Activated CD8-positive, alpha-beta memory T cell treated with anti-CD3 and anti-CD28 coated beads for 36 hours (primary cell): ENCODE data around the gene GLP1R. TPM values are rescaled to one million over a fixed set of nuclear protein-coding genes. Genes with fewer than 3 reads are reported as not detected.

Experiments used
- CTCF ChIA-PET: fragments of 350-600 bp; sonication (Branson Sonifier 250); formaldehyde crosslinking; loops from one replicate; lab custom pipeline; 2021; ENCODE audit warnings: antibody characterized with exemption; lab: Charles Lee
- POLR2A ChIA-PET: fragments of 350-600 bp; sonication (Branson Sonifier 250); formaldehyde crosslinking; loops from one replicate; lab custom pipeline; 2021; ENCODE audit warnings: antibody characterized with exemption; lab: Charles Lee
- total RNA-seq, 2 experiments: library from RNA; stranded (reverse); gene quantifications; one replicate each; pipeline ENCODE4 v1.2.3, GENCODE V29; 2021

GLP1R gene
- total RNA-seq, 2 experiments from 2014 or later: 0.15 TPM; not detected in 1

DNA sequence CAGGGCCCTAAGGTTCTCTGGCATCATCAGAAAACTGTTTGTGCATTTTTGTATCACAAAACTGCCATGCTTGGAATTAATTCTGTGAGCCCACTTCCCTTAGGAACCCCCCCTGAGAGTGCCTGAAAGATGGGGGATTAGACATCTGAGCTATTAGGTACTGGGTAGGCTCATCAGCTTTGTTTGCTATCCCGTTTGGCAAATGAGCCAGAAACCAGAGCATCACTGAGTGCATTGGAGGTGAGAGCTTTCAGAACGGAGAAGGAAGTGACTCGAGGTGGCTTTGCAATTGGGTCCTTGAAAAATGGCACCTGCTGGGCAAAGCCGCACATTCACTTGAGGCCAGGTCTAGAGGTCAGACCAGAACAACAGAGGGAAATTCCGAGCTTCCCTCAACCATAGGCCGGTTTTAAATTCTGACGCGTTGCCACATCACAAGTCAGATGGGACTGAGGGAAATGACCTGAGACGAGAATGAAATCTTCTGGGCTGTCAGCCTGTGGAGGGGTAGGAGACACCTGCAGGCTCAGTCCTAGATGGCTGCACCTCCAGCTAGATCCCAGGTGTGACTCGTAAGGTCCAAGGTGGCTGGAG lies 8.4 kb upstream of the GLP1R start:
- ChIA-PET CTCF (no interaction called here), POLR2A (no interaction called here)

DNA sequence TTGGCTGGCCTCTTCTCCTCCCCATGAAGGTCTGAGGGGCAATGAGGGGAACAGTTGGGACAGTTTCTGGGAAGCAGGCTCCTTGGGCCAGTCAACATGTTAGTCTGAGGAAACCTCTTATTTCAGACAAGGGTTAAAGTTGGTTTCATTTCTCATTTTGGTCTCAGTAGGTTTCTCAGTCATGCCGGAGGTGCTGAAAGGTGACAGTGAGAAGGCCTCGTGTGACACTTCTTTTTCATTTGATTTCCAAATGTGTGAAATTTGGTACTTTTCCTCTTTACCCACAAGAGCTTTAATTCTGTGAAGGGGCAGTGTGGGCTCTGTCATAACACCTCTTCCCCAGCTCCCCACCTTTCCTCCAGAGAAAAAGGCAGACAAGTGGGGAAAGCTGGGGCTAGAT lies 7.5 kb upstream of the GLP1R start:
- ChIA-PET CTCF (interaction anchor here (0.5 kb wide), 1 partner anchor 193 kb away, joined by 4 read pairs; no protein-coding TSS in a partner anchor), POLR2A (no interaction called here)

DNA sequence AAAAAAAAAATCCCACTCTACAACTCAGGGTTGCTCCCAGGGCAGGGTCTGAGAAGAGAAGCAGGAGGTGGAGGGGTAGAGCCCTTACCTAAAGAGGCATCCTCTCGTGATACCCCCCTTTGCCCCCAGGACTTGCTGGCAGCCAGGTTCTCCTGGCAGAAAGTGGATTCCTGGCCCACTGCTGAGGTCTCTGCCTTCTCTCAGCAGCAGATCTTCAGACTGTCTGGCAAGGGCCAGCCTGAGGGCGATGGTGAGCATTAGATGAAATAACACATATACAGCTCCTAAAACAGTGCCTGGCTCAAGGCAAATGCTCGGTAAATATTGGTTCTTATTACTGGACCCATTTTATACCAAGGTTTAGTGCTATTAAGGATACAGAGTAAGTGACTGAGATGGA lies 4.8 kb upstream of the GLP1R start:
- CTCF ChIA-PET: no interaction called here

DNA sequence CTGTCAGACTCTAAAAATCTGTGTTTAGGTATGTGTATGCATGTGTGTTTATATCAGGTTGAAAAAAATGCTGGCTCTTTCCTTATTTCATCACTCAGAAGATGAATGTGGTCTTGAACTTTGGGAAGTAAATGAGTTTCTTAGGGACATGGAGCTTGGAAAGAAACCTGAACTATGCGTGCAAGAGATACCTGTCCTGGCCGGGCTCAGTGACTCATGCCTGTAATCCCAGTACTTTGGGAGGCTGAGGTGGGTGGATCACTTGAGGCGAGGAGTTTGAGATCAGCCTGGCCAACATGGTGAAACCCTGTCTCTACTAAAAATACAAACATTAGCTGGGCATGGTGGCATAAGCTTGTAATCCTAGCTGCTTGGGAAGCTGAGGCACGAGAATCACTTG lies 4.4 kb upstream of the GLP1R start:
- POLR2A ChIA-PET: no interaction called here
- CTCF ChIA-PET: no interaction called here

More for the DNA sequence above, 4.8 kb upstream of the GLP1R start:
- POLR2A ChIA-PET: no interaction called here

DNA sequence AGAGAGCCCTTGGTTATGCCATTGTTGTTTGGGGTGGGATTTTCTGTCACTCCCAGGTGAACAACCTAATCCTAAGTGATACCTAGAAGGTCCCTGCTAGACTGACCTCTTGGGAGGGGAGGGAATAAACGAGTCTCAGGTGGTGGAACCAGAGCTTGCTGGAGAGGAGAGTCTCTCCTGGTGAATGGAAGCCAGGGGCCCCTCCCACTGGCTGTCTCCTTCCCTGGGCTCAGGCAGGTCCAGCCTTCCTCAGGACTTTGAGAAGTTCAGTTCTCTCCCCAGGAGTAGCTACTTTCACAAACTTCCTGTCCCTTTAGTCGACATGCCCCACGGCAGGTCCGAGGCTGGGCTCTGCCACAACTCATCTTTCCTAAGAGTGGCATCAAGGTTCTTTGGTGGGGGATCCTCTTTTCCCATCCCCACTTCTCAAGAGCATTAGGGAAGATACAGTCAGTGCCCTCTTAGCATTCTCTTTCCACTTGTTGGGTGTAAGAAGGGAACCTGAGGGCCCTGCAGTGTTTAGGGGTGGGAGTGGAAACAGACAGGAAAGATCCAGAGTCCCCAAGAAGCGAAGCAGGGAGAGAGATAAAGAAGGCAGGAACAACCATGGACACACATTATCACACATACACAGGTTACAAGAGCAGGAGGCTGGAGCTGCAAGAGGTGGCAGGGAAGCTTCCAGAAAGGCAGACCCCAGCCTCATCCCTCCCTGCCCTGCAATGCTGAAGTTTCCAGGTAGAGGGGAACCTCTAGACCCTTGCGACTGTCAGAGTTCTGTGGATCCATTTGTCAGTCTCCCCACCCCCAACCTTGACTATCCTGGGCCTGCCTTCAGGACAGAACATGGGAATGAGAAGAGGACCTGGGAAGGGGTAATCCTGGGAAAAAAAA lies 900 bp upstream of the GLP1R start:
- POLR2A ChIA-PET: no interaction called here
- CTCF ChIA-PET: no interaction called here

DNA sequence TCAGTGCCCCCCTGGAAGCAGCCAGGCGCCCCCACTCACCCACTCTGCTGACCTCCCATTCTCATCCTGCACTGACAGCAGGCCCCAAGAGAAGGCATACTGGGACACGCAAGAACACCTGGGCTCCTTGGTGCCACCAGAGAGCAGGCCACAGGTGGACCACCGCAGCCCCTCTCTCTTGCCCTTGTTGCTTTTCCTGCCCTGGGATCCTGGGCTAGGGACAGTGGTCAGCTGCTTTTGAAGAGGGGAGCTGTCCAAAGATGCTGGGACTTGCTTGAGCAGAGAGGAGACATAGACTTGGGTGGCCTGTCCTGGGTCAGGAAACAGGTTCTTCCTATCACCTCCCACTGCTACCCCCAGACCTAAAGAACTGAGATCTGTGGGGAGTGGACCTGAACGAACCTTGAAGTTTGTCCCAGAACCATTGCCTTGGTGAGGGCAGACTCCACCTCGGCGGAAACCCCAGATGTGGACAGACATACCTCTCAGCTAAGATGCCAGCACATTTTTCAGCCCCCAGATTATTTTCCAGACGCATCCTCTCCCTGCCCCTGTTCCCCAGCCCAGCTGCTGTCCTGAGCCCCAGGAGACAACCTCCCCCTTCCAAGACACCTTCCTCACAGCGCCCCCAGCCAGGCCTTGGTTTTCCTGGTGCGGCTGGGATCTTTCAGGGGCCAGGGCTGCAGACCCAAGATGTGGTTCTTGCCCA lies 1.1 kb downstream of the GLP1R start:
- ChIA-PET CTCF (no interaction called here), POLR2A (no interaction called here)

DNA sequence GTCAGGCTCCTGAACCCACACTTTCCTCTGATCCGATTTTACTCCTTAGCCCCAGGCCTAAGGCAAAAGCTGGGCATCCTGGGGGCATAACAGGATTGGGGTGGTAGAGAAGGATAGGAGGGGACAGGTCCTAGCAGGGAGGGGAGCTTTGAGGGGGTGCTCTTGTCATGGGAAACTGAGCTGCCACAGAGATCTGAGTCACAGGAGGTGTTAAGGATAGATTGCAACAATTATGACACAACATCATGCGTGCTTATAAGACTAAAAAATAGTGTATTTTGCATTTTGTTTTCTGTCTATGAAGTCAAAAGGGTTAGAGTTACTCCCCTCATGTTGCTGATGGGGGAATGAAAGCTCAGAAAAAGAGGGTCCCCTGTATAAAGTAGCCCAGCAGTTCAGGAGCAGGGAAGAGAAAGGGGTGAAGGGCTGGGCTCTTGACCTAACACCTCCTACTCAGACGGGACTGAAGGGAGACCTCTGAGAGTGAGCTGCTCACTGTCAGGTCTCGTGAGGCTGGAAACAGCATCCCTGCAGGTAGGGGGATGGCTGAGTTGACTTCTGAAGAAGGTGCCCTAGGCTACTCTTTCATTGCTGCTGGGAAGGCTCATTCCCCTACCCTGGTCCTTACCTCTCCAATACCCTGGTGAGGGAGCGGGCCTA lies 2.0 kb downstream of the GLP1R start:
- ChIA-PET CTCF (no interaction called here), POLR2A (no interaction called here)

DNA sequence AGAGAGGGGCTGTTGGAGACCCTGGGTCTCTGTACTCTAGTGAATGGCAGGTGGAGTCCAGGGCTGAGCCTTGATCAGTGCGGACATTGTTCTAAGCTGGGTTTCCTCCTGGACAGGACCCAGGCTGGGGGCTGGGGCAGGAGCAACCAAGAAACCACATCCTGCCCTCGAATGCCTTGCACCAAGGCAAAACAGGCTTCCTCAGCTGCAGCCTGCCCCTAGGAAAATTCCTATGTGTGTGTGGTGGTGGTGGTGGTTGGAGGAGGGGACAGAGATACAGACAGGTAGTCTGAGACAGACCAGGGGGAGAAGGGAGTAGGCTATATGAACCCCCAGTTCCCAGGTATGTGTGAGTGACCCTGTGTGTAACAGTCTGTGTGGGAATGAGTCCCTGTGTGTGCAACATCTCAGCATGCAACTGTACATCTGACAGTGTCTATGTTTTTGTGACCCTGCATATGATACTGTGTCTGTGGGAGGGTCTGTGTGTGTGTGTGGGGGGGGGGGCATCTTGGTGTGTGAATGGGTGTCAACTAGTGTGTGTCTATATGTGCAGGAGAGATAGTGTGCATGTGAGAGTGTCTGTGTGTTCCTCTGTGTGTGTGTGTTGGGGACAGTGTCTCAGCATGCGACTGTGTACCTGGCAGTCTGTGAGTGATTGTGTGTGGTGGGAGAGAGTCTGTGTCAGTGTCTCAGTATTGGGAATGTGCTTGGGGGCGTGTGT lies 3.0 kb downstream of the GLP1R start:
- CTCF ChIA-PET: no interaction called here
- POLR2A ChIA-PET: no interaction called here

DNA sequence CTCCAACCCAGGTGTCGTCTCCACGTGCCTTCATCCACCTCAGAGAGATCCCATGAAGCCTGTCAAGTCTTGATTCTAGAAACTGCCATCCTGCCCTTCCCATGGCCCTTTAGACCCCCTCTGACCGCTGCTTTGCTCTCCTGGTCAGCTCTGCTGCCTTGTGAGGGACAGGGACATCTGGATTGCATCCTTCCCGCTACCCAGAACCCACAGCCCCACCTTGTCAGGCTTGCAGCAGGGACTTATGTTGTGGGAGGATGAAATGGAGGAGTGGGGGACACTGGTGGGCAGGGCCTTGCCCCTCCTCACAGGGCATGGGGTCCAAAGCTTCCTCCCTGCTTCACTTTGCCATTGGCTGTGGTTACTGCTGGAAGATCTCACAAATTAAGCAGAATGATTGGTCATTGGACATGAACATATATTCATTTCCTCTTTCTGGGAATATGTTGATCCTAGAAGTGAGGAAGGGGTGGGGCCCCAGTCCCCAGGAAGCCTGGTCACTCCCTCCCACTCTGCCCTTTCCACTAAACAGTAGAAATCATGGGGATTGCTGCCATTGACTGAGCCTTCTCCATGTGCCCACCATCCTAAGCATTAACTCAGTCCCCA lies 4.5 kb downstream of the GLP1R start:
- CTCF ChIA-PET: no interaction called here
- POLR2A ChIA-PET: no interaction called here

DNA sequence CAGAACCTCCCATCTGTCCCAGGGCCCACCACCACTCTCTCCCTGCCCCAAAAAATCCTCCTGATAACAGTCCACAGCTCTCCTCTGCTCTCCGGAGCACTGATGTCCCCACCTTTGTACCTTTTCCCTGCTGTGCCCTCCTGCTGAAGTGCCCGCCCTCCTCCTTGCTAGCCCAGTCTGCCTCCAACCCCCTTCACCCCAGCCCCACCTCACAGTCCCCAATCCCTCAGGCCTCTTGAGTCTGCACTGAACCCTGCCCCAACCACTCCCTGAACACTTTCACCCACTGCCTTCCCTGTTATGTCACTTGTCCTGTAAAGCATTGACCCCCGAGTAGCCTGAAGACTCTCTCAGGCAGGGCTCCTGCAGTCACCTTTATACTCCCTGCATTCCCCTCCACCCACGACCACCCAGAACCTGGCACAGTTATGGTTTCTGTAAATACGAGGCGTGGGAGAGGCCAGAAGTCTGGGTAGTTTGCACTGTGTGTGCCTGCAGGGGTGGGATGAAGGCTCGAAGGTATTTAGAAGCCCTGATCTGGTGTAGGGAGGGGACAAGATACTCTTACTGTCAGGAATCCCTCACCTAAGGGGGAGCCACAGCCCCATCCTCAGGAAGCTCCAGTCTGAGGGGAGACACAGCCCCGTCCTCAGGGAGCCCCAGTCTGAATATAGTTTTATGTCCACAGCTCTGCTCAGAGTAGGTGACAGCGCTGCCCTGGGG lies 5.4 kb downstream of the GLP1R start:
- POLR2A ChIA-PET: no interaction called here
- CTCF ChIA-PET: no interaction called here

DNA sequence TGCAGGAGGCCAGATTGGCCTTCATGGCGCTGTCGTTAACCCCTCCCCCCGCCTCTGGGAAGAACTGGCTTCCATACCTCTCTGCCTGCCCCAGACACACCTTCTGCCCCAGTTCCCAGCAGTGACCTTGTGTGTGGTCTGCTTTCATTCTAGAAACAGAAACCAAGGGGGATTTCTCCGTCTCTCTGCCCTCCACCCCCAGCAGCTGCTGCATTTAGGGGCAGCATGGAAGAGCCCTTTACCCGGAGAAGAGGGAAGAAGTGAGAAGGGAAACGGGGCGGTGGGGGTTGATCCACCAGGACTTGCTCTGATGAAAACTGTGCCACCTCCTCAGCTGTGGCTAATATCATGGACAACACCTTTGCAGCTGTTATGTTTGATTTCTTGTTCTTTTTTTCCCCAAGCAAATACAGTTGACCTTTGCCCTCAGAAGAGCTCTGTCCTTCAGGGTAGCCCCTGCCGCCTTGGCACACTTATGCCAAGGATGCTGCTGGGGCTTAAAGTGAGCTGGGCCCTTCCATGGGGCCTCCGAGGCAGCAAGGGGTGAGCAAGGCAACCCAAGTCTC lies 6.1 kb downstream of the GLP1R start:
- ChIA-PET CTCF (no interaction called here), POLR2A (no interaction called here)

DNA sequence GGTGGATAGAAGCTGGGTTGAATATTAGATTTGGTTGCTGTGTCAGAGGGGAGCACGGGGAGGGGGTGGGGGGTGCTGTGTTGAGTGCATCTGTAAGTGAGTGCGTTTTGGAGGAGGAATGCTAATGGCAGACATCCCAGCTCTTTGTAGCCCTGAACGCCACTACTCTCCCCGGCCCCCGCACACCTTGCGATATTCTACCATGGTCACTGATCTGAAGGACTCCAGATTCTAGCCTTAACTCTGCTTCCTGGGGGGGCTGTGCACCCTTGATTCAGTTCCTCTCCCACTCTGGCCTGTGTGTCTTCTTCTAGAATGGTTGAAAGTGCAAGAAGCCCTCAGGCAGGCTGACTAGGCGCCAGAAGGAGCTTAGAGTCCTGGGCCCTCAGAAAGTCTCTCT lies 7.1 kb downstream of the GLP1R start:
- POLR2A ChIA-PET: interaction anchor here (0.6 kb wide), 1 partner anchor 63 kb away, joined by 3 read pairs; no protein-coding TSS in a partner anchor
- CTCF ChIA-PET: no interaction called here

DNA sequence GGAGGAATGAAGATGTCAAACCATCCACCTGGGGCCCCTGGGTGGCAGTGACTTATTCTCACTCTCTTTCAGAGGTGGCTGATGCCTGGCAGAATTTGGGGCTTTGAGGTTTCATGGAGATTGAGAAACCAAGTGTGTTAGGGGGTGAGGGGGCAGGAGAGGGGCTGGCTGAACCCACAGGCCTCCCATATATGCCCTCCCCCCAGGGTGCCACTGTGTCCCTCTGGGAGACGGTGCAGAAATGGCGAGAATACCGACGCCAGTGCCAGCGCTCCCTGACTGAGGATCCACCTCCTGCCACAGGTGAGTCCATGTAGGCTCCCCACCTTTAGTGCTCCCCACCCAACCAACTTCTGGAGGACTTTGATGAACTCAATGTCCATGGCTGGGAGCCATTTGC lies 7.6 kb downstream of the GLP1R start:
- ChIA-PET CTCF (no interaction called here), POLR2A (no interaction called here)

DNA sequence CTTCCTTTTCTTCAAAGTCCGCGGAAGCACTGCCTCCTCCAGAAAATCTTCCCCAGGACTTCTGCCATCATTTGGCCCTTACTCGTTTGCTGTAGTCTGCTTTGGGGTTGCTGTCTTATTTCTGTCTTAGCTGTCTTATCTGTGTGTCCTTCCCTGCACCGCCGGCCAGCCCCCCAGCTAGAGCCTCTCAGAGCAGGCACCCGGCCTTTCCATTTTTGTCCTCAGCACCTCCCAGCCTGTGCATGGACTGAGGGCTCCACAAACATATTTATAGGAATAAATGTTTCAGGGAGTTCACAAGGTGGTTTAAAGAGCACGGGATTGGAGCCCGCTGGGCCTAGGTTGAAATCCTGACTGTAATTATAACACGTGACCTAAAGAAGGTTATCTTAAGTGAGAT lies 8.1 kb downstream of the GLP1R start:
- POLR2A ChIA-PET: no interaction called here
- CTCF ChIA-PET: no interaction called here

DNA sequence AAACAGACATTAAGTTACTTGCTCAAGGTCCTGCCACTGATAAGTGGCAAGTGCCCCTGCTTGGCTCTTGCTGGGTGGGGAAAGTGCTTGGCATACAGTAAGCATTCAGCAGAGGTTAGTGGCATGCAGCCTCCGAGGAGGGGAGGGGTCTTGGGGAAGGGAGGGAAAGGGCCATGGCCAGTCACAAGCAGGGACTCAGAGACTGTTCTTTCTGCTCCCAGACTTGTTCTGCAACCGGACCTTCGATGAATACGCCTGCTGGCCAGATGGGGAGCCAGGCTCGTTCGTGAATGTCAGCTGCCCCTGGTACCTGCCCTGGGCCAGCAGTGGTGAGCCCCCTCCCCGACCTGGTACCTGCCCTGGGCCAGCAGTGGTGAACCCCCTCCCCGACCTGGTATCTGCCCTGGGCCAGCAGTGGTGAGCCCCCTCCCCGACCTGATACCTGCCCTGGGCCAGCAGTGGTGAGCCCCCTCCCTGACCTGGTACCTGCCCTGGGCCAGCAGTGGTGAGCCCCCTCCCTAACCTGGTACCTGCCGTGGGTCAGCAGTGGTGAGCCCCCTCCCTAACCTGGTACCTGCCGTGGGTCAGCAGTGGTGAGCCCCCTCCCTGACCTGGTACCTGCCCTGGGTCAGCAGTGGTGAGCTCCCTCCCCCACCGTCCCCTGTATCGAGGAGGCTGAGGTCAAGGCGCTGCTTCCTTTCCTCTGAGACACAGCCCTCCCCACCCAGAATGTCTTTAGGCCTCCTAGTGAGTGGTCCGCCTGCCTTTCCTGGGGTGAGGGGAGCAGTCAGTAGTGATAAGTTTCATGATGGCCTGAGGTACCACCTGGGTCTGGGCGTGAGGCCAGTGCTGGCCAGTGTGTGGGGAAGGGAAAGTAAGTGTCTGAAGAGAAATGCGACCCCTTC lies 8.9 kb downstream of the GLP1R start:
- CTCF ChIA-PET: no interaction called here
- POLR2A ChIA-PET: no interaction called here

DNA sequence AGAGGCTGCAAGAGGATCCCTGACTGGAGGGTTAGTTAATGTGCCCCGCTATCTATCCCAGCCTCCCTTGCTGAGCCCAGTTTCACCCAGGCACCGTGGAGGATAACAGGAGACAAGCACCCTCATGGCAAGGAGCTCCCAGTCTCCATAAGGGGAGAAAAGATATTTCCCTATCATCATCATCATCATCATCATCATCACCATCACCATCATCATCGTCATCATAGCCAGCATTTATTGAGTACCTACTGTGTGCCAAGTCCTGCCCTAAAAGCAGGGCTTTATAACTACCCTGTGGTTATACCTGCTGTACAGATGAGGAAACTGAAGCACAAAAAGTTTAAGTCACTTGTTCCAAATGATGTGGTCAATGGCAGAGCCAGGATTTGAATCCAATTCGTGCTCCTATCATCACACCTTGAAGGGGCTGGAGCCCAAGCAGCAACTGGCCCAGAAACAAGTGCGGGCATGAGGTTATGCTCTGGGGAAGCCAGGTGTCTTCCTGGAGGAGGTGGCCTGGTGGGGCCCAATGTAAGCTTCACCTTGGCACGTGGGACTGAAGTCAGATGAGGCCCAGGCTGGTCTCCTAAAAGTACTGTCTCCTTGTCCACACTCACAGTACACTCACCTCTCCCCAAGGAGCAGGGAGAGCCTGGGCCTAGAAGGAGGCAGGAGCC lies 10.0 kb downstream of the GLP1R start:
- ChIA-PET CTCF (no interaction called here), POLR2A (no interaction called here)
